Upper lobe of right lung (tissue), 1 donor: ENCODE results near the gene FAM204A. TPM values are rescaled to one million over a fixed set of nuclear protein-coding genes. Genes with fewer than 3 reads are reported as not detected.

Experiments
- ATAC-seq: fragments of 200-7000 bp; cut with Tn5 transposase; one replicate; pipeline ENCODE4 v1.9.1; 2020; ENCODE audit warnings: mild to moderate bottlenecking, moderate library complexity
- DNase-seq: peaks from one replicate; pipeline ENCODE4 v3.0.0-alpha.2; 2020
- H3K27ac ChIP-seq: fragments of 200-600 bp; one replicate; pipeline ENCODE4 v1.8.0; 2022
- H3K27me3 ChIP-seq: fragments of 200-600 bp; one replicate; pipeline ENCODE4 v1.8.0; 2022; ENCODE audit warnings: mild to moderate bottlenecking
- H3K36me3 ChIP-seq: fragments of 200-600 bp; one replicate; pipeline ENCODE4 v1.8.0; 2022
- H3K4me1 ChIP-seq: fragments of 200-600 bp; one replicate; pipeline ENCODE4 v1.8.0; 2022
- H3K4me3 ChIP-seq: fragments of 200-600 bp; one replicate; pipeline ENCODE4 v1.8.0; 2022; ENCODE audit warnings: mild to moderate bottlenecking
- H3K9me3 ChIP-seq: fragments of 200-600 bp; one replicate; pipeline ENCODE4 v1.8.0; 2022
- CTCF ChIP-seq: fragments of 200-600 bp; IDR thresholded peaks from one replicate; pipeline ENCODE4 v1.8.0; 2022; ENCODE audit warnings: antibody characterized with exemption
- intact Hi-C: fragments of 100-400 bp; cut with DNase I; formaldehyde crosslinking; loops from one replicate; pipeline ENCODE4 v1.11.0; 2022
- total RNA-seq: library from RNA; stranded (reverse); fragmentation: NEBNext Ultra II Directional; extraction: Animal tissue kit (Norgen Biotek cat#: 25700); gene quantifications from one replicate; pipeline ENCODE4 v1.2.1, GENCODE V29; 2021
- donor health status: DM: no; HTN: yes; CAD: no; lungs with severe emphysema.

FAM204A gene
- total RNA-seq, 1 donor from 2014 or later, result 51.0 TPM

GRCh38 chr10:118311505-118311904, 30.6 kb downstream of the FAM204A start:
- peak overlapping the region; percentile 34 for H3K27ac ChIP-seq
- peaks cover 58% of the 10 kb centered on the region for H3K36me3 ChIP-seq
- ATAC-seq (no peak), DNase-seq (no peak)
- no peak overlapping the region for H3K4me3 ChIP-seq
- no peaks in the 10 kb centered on the region for H3K9me3 ChIP-seq
- no peaks in the 10 kb centered on the region for H3K4me1 ChIP-seq
- intact Hi-C loops, result no loop called here
- no peak for TF ChIP-seq CTCF
- H3K27me3 ChIP-seq, result no peaks in the 10 kb centered on the region

GRCh38 chr10:118310822-118311221, 31.3 kb downstream of the FAM204A start:
- Histone ChIP-seq H3K27ac (peak overlapping the region; percentile 7), H3K4me3 (no peak overlapping the region)
- intact Hi-C loops, result no loop called here

GRCh38 chr10:118309911-118310310, 32.2 kb downstream of the FAM204A start:
- DNase-seq (no peak), ATAC-seq (no peak)
- Histone ChIP-seq H3K9me3 (no peaks in the 10 kb centered on the region), H3K27me3 (no peaks in the 10 kb centered on the region), H3K4me1 (no peaks in the 10 kb centered on the region), H3K36me3 (peaks cover 67% of the 10 kb centered on the region), H3K4me3 (no peak overlapping the region), H3K27ac (peak overlapping the region; percentile 7)
- intact Hi-C loops, result no loop called here
- no peak for TF ChIP-seq CTCF

More at GRCh38 chr10:118310822-118311221, 31.3 kb downstream of the FAM204A start:
- no peak for TF ChIP-seq CTCF
- Histone ChIP-seq H3K4me1 (no peaks in the 10 kb centered on the region), H3K36me3 (peaks cover 58% of the 10 kb centered on the region), H3K27me3 (no peaks in the 10 kb centered on the region), H3K9me3 (no peaks in the 10 kb centered on the region)
- DNase-seq, result no peak
- no peak for ATAC-seq

- peaks cover 59% of the 10 kb centered on the region for H3K36me3 ChIP-seq
- intact Hi-C loops, result no loop called here
- no peak overlapping the region for H3K27ac ChIP-seq
- TF ChIP-seq CTCF, result no peak
- H3K9me3 ChIP-seq, result no peaks in the 10 kb centered on the region
- no peaks in the 10 kb centered on the region for H3K27me3 ChIP-seq
- ATAC-seq (no peak), DNase-seq (no peak)
- no peak overlapping the region for H3K4me3 ChIP-seq
- H3K4me1 ChIP-seq, result no peaks in the 10 kb centered on the region
Observed at GRCh38 chr10:118308664-118309063, 33.5 kb downstream of the FAM204A start.

- no peak overlapping the region for H3K27ac ChIP-seq
- peaks cover 59% of the 10 kb centered on the region for H3K36me3 ChIP-seq
- no peaks in the 10 kb centered on the region for H3K9me3 ChIP-seq
Observed at GRCh38 chr10:118307859-118308258, 34.3 kb downstream of the FAM204A start.

More at GRCh38 chr10:118307859-118308258, 34.3 kb downstream of the FAM204A start:
- intact Hi-C loops, result no loop called here
- DNase-seq (no peak), ATAC-seq (no peak)
- Histone ChIP-seq H3K27me3 (no peaks in the 10 kb centered on the region), H3K4me3 (no peak overlapping the region), H3K4me1 (no peaks in the 10 kb centered on the region)
- no peak for TF ChIP-seq CTCF
